HepG2 (cell line): Measurements from ENCODE around the gene KTN1. TPM values are rescaled to one million over a fixed set of nuclear protein-coding genes. Genes with fewer than 3 reads are reported as not detected.

Experiments used
- BRD4 ChIP-seq: sonication (generic); formaldehyde crosslinking; IDR thresholded peaks from 2 replicates; pipeline ENCODE4 v1.4.0; 2020; ENCODE audit warnings: missing genetic modification reagents
- CBFB ChIP-seq: sonication (generic); formaldehyde crosslinking; IDR thresholded peaks from 2 replicates; pipeline ENCODE4 v1.4.0; 2020; ENCODE audit warnings: missing genetic modification reagents
- CC2D1A ChIP-seq: sonication (generic); formaldehyde crosslinking; IDR thresholded peaks from 2 replicates; pipeline ENCODE4 v1.8.1; 2023; ENCODE audit warnings: mild to moderate bottlenecking, missing genetic modification reagents
- DR1 ChIP-seq: sonication (generic); formaldehyde crosslinking; IDR thresholded peaks from 2 replicates; pipeline ENCODE4 v1.8.0; 2021; ENCODE audit warnings: mild to moderate bottlenecking, missing genetic modification reagents, inconsistent platforms
- FOXJ3 ChIP-seq: sonication (generic); formaldehyde crosslinking; IDR thresholded peaks from 2 replicates; pipeline ENCODE4 v1.4.0; 2020; ENCODE audit warnings: missing genetic modification reagents, mild to moderate bottlenecking, borderline replicate concordance
- KLF15 ChIP-seq: sonication (generic); formaldehyde crosslinking; IDR thresholded peaks from 2 replicates; pipeline ENCODE4 v1.8.1; 2023; ENCODE audit warnings: borderline replicate concordance, mild to moderate bottlenecking, inconsistent platforms, missing genetic modification reagents, mixed read lengths
- MEIS1 ChIP-seq: sonication (generic); formaldehyde crosslinking; IDR thresholded peaks from 2 replicates; pipeline ENCODE4 v1.9.0; 2021; ENCODE audit warnings: mild to moderate bottlenecking, missing genetic modification reagents, moderate library complexity, borderline replicate concordance
- MTA1 ChIP-seq: sonication (generic); formaldehyde crosslinking; IDR thresholded peaks from 2 replicates; pipeline ENCODE4 v1.4.0; 2020; ENCODE audit warnings: missing genetic modification reagents, mild to moderate bottlenecking, borderline replicate concordance
- NCOR1 ChIP-seq: fragments of 200-600 bp; sonication (generic); IDR thresholded peaks from 2 replicates; pipeline ENCODE4 v1.7.0; 2017; ENCODE audit warnings: antibody characterized with exemption, low read length, borderline replicate concordance
- PAF1 ChIP-seq: IDR thresholded peaks from 2 replicates; pipeline ENCODE4 v1.6.1; 2016; ENCODE audit warnings: missing genetic modification reagents, missing compliant biosample characterization
- PAWR ChIP-seq: sonication (generic); formaldehyde crosslinking; IDR thresholded peaks from 2 replicates; pipeline ENCODE4 v1.4.0; 2020; ENCODE audit warnings: missing genetic modification reagents, mild to moderate bottlenecking, borderline replicate concordance
- PHB2 ChIP-seq: fragments of 450-650 bp; IDR thresholded peaks from 2 replicates; pipeline ENCODE4 v1.6.1; 2018; ENCODE audit not compliant: partially characterized antibody
- U2AF2 ChIP-seq: fragments of 200-400 bp; formaldehyde crosslinking; IDR thresholded peaks from 2 replicates; pipeline ENCODE4 v1.6.1; 2017; ENCODE audit warnings: low read depth, mild to moderate bottlenecking, low read length
- ZBTB21 ChIP-seq: sonication (generic); formaldehyde crosslinking; IDR thresholded peaks from 2 replicates; pipeline ENCODE4 v1.4.0; 2020; ENCODE audit warnings: missing genetic modification reagents
- ZBTB42 ChIP-seq: sonication (generic); formaldehyde crosslinking; IDR thresholded peaks from 2 replicates; pipeline ENCODE4 v1.5.0; 2020; ENCODE audit warnings: mild to moderate bottlenecking, missing genetic modification reagents
- ZFP36L1 ChIP-seq: sonication (generic); formaldehyde crosslinking; IDR thresholded peaks from 2 replicates; pipeline ENCODE4 v1.8.0; 2022; ENCODE audit warnings: mild to moderate bottlenecking, missing genetic modification reagents, moderate library complexity
- ZFX ChIP-seq: sonication (generic); formaldehyde crosslinking; IDR thresholded peaks from 2 replicates; pipeline ENCODE4 v1.4.0; 2020; ENCODE audit warnings: mild to moderate bottlenecking, low read depth, missing genetic modification reagents, moderate library complexity
- ZNF549 ChIP-seq: sonication (generic); formaldehyde crosslinking; IDR thresholded peaks from 2 replicates; pipeline ENCODE4 v1.5.0; 2020; ENCODE audit warnings: missing genetic modification reagents
- ZNF790 ChIP-seq: sonication (generic); formaldehyde crosslinking; IDR thresholded peaks from 2 replicates; pipeline ENCODE4 v1.8.0; 2022; ENCODE audit warnings: missing genetic modification reagents, mild to moderate bottlenecking, borderline replicate concordance
- polyA plus RNA-seq, 8 experiments: library from polyadenylated mRNA; depleted of rRNA in 3 of 8; stranded (reverse) in 7 of 8; unstranded in 1 of 8; fragments of >200 nt; fragmentation: Illumina TruSeq in 4 of 8; extraction: Trizol in 4 of 8; gene quantifications; 2 replicates each; pipeline versions ENCODE4 v1.2.1 to v1.2.3, GENCODE V29; 2011 to 2016; ENCODE audit warnings: low read depth in 4 of 8, missing spikeins in 1 of 8, mixed read lengths in 1 of 8; ENCODE audit not compliant: insufficient read depth in 1 of 8
- total RNA-seq, 5 experiments: library from RNA; depleted of rRNA; stranded (reverse); fragments of >200 nt; fragmentation: Illumina TruSeq; extraction: Trizol; gene quantifications; 2 replicates each; pipeline ENCODE4 v1.2.3, GENCODE V29; 2016; ENCODE audit warnings: low read depth in 1 of 5
- TF ChIP-seq, protein P1 (sequence below): sonication (generic); formaldehyde crosslinking; IDR thresholded peaks from 2 replicates; pipeline ENCODE4 v1.4.0; 2020; ENCODE audit warnings: missing genetic modification reagents, borderline replicate concordance
- TF ChIP-seq, protein P2 (sequence below): sonication (generic); formaldehyde crosslinking; IDR thresholded peaks from 2 replicates; pipeline ENCODE4 v1.5.0; 2020; ENCODE audit warnings: missing genetic modification reagents
- TF ChIP-seq, protein P3 (sequence below): sonication (generic); formaldehyde crosslinking; conservative IDR thresholded peaks from 2 replicates; pipeline ENCODE4 v1.8.0; 2022; ENCODE audit warnings: mild to moderate bottlenecking, moderate library complexity, missing genetic modification reagents
- TF ChIP-seq, protein P4 (sequence below): sonication (generic); formaldehyde crosslinking; IDR thresholded peaks from 2 replicates; pipeline ENCODE4 v1.4.0; 2020; ENCODE audit warnings: mild to moderate bottlenecking, missing genetic modification reagents

KTN1 gene
- total and polyA plus RNA-seq, 2 of the 13 experiments (the other 11 are each of a cell fraction or from before 2014, with no cell fraction given): 60.6 to 169 TPM

DNA sequence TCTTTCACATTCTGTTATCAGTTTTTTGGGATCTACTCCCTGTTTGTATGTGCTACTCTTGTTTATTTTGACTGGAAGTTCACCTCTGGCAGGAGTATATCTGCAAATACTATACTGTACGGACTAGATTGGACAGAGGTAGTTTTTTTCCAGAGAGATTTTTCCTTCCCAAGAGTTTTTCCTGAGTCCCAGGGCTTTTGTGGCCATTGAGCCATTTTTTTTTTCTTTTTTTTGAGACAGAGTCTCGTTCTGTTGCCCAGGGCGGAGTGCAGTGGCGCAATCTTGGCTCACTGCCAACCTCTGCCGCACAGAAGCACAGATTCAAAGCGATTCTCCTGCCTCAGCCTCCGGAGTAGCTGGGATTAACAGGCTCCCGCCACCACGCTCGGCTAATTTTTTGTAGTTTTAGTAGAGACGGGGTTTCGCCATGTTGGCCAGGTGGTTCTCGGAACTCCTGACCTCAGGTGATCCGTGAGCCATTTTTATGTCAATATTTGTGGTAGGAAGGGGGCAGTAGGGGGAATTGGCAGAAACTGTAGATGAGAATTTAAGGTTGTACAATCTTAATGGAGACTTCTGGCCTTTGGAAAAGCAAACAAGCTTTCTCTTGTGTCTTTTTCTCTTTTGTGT, 19.4 kb downstream of the KTN1 start (continued):
- TF ChIP-seq, protein P1, sequence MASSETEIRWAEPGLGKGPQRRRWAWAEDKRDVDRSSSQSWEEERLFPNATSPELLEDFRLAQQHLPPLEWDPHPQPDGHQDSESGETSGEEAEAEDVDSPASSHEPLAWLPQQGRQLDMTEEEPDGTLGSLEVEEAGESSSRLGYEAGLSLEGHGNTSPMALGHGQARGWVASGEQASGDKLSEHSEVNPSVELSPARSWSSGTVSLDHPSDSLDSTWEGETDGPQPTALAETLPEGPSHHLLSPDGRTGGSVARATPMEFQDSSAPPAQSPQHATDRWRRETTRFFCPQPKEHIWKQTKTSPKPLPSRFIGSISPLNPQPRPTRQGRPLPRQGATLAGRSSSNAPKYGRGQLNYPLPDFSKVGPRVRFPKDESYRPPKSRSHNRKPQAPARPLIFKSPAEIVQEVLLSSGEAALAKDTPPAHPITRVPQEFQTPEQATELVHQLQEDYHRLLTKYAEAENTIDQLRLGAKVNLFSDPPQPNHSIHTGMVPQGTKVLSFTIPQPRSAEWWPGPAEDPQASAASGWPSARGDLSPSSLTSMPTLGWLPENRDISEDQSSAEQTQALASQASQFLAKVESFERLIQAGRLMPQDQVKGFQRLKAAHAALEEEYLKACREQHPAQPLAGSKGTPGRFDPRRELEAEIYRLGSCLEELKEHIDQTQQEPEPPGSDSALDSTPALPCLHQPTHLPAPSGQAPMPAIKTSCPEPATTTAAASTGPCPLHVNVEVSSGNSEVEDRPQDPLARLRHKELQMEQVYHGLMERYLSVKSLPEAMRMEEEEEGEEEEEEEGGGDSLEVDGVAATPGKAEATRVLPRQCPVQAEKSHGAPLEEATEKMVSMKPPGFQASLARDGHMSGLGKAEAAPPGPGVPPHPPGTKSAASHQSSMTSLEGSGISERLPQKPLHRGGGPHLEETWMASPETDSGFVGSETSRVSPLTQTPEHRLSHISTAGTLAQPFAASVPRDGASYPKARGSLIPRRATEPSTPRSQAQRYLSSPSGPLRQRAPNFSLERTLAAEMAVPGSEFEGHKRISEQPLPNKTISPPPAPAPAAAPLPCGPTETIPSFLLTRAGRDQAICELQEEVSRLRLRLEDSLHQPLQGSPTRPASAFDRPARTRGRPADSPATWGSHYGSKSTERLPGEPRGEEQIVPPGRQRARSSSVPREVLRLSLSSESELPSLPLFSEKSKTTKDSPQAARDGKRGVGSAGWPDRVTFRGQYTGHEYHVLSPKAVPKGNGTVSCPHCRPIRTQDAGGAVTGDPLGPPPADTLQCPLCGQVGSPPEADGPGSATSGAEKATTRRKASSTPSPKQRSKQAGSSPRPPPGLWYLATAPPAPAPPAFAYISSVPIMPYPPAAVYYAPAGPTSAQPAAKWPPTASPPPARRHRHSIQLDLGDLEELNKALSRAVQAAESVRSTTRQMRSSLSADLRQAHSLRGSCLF: no peak
- TF ChIP-seq, protein P2, sequence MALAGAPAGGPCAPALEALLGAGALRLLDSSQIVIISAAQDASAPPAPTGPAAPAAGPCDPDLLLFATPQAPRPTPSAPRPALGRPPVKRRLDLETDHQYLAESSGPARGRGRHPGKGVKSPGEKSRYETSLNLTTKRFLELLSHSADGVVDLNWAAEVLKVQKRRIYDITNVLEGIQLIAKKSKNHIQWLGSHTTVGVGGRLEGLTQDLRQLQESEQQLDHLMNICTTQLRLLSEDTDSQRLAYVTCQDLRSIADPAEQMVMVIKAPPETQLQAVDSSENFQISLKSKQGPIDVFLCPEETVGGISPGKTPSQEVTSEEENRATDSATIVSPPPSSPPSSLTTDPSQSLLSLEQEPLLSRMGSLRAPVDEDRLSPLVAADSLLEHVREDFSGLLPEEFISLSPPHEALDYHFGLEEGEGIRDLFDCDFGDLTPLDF: peak; percentile 82
- TF ChIP-seq KLF15 (CRISPR knock-in tag): no peak
- TF ChIP-seq, protein P3, sequence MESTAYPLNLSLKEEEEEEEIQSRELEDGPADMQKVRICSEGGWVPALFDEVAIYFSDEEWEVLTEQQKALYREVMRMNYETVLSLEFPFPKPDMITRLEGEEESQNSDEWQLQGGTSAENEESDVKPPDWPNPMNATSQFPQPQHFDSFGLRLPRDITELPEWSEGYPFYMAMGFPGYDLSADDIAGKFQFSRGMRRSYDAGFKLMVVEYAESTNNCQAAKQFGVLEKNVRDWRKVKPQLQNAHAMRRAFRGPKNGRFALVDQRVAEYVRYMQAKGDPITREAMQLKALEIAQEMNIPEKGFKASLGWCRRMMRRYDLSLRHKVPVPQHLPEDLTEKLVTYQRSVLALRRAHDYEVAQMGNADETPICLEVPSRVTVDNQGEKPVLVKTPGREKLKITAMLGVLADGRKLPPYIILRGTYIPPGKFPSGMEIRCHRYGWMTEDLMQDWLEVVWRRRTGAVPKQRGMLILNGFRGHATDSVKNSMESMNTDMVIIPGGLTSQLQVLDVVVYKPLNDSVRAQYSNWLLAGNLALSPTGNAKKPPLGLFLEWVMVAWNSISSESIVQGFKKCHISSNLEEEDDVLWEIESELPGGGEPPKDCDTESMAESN: no peak
- no peak for TF ChIP-seq DR1 (CRISPR knock-in tag)
- TF ChIP-seq PHB2: no peak
- TF ChIP-seq, protein P4, sequence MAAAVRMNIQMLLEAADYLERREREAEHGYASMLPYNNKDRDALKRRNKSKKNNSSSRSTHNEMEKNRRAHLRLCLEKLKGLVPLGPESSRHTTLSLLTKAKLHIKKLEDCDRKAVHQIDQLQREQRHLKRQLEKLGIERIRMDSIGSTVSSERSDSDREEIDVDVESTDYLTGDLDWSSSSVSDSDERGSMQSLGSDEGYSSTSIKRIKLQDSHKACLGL: no peak
- TF ChIP-seq ZFP36L1 (CRISPR knock-in tag): peak; percentile 52; the same call in 1 of the 2 replicates
- peak; percentile 51; the same call in 1 of the 2 replicates for TF ChIP-seq FOXJ3 (CRISPR knock-in tag)
- TF ChIP-seq ZNF549: no peak
- no peak for TF ChIP-seq ZBTB42 (CRISPR knock-in tag)
- TF ChIP-seq NCOR1: peak; percentile 87; the same call in 1 of the 2 replicates
- TF ChIP-seq PAF1: no peak
- TF ChIP-seq BRD4 (CRISPR knock-in tag): no peak
- no peak for TF ChIP-seq U2AF2
- TF ChIP-seq MEIS1 (CRISPR knock-in tag): peak; percentile 74; the same call in 1 of the 2 replicates
- TF ChIP-seq ZBTB21 (CRISPR knock-in tag): no peak
- no peak for TF ChIP-seq ZFX (CRISPR knock-in tag)
- no peak for TF ChIP-seq PAWR
- TF ChIP-seq CC2D1A (CRISPR knock-in tag): no peak
- peak; percentile 66; the same call in 1 of the 2 replicates for TF ChIP-seq MTA1 (CRISPR knock-in tag)
- TF ChIP-seq ZNF790: no peak
- TF ChIP-seq CBFB (CRISPR knock-in tag): peak; percentile 63; the same call in 1 of the 2 replicates
